ENCODE data around the gene SRSF11.

Gene SRSF11

GRCh38 chr1:70222716-70223235 lies 1.6 kb downstream of the SRSF11 start:
- no peak for DNase-seq (ENCODE audit: low read depth in 2 of 2)

- no peak for DNase-seq (ENCODE audit: low read depth in 2 of 2)
These were observed 3.8 kb downstream of the SRSF11 start for GRCh38 chr1:70224954-70225353.

GRCh38 chr1:70227439-70227838 lies 6.3 kb downstream of the SRSF11 start:
- DNase-seq (ENCODE audit: low read depth in 2 of 2), result no peak

DNA sequence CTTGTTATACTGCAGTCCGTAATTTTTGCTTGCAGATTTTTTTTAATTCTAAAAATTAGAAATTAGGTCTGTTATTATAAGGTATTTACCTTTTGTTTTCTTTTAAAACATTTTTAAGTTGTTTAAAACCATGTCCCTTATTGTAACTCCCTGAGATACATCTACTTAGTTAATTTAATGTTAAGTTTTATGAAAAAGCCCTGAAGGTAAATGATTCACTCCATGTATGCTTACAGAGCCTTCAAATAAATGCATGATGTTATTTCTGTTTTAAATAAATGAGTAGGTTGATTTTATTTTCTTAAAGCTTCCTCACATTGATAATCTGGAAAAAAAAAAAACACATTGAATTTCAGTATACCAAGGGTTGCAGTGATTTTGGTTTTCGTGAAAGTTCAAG lies 7.5 kb downstream of the SRSF11 start:
- no peak for DNase-seq (ENCODE audit: low read depth in 2 of 2)

DNA sequence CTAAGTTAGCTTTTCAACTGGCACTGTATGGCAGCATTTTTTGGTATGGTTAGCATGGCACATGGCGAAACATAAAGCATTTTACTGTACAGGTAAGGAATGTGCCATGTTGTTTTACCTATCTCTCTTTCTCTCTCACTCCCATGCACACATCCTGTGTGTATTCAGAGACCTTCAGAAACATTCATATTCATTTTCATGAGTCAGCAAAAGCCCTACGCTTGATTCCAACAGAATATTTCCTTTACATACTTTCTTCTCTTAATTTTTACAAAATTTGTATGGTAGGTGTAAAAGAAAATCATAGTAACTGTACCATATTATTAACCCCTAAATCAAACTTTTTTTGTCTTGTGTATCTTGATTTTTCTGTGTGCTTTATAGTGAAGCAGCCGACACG lies 10.3 kb downstream of the SRSF11 start:
- no peak for DNase-seq (ENCODE audit: low read depth in 2 of 2)

- no peak for DNase-seq (ENCODE audit: low read depth in 2 of 2)
These were observed 13.6 kb downstream of the SRSF11 start for GRCh38 chr1:70234733-70235132.

DNA sequence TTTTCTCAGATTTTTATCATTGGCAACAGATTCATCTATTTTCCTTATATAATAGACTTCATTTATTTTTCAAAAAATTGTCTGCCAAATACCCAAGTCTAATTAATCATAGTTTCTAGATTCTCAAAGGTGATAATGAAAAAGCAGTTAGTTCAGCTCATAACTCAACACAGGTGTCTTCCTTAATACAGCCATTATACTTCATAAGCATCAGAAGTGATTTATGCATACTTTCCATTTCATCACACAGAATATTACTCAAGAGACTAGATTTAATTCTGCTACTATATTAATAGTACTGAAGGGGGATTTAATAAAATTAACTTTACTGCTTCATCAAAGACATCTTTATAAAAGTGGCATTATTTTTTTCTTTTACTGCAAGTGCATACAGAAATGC lies 18.8 kb downstream of the SRSF11 start:
- DNase-seq (ENCODE audit: low read depth in 2 of 2), result no peak

GRCh38 chr1:70247122-70247521 lies 25.9 kb downstream of the SRSF11 start:
- DNase-seq (ENCODE audit: low read depth in 2 of 2), result no peak

DNA sequence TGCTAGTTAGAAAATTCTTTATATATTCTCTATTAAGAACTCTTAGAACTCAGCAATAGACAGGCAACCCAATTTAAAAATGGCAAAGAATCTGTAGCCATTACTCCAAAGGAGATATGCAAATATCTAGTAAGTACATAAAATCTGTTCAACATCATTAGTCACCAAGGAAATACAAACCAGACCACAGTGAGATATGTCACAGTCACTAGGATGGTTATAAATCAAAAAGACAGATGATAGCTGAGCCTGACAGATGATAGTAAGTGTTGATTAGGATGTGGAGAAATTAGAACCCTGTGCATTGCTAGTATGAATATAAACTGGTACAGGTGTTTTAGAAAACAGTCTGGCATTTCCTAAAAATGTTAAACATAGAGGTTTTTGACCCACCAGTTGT lies 26.6 kb downstream of the SRSF11 start:
- no peak for DNase-seq (ENCODE audit: low read depth in 2 of 2)

- DNase-seq (ENCODE audit: low read depth in 2 of 2), result no peak
These were observed 27.5 kb downstream of the SRSF11 start for GRCh38 chr1:70248729-70249128.

GRCh38 chr1:70256664-70257063 lies 35.5 kb downstream of the SRSF11 start:
- no peak for DNase-seq (ENCODE audit: low read depth in 2 of 2)

GRCh38 chr1:70264839-70265238 lies 43.7 kb downstream of the SRSF11 start:
- DNase-seq (ENCODE audit: low read depth in 2 of 2), result no peak

GRCh38 chr1:70265946-70266345 lies 44.8 kb downstream of the SRSF11 start:
- DNase-seq (ENCODE audit: low read depth in 2 of 2), result no peak

DNA sequence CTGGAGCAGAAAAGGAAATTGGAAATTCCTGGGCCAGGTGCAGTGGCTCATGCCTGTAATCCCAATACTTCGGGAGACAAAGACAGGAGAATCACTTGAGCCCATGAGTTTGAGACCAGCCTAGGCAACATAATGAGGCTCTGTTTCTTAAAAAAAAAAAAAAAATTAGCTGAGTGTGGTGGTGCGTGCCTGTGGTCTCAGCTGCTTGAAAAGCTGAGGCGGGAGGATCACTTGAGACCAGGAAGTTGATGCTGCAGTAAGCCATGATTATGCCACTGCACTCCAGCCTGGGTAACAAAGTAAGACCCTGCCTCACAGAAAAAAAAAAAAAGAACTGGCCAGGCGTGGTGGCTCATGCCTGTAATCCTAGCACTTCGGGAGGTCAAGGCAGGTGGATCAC lies 56.7 kb downstream of the SRSF11 start:
- DNase-seq (ENCODE audit: low read depth in 2 of 2), result no peak

DNA sequence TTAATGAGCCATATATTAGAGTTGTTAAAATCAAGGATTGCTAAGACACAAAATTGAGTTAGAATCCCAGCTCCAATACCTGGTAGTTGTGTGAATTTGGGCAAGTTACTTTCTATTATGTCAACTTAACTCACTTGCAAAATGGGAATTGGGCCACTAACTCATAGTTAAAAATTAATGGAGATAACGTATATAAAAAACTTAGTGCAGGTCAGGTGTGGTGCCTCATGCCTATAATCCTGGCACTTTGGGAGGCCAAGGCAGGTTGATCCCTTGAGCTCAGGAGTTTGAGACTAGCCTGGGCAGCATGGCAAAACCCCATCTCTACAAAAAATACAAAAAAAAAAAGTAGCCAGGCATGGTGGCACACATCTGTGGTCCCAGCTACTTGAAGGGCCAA lies 57.5 kb downstream of the SRSF11 start:
- no peak for DNase-seq (ENCODE audit: low read depth in 2 of 2)

DNA sequence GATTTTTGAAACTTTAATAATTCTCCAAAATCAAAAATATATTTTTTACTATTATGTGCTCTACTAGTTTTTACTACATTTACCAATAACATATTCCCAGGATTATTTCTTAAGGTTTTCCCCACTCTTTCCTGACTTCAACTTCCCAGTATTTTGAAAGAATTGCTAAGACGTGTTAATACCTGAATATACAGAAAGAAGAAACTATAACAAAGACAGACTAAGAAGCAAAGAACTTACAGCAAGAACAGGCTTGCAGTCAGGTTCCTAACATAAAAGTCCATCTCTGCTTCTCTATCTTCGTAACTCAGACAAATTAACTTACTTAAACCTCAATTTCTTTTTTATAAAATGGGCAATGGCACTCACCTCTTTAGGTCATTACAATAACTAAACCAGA lies 63.2 kb downstream of the SRSF11 start:
- DNase-seq (ENCODE audit: low read depth in 2 of 2), result no peak

DNA sequence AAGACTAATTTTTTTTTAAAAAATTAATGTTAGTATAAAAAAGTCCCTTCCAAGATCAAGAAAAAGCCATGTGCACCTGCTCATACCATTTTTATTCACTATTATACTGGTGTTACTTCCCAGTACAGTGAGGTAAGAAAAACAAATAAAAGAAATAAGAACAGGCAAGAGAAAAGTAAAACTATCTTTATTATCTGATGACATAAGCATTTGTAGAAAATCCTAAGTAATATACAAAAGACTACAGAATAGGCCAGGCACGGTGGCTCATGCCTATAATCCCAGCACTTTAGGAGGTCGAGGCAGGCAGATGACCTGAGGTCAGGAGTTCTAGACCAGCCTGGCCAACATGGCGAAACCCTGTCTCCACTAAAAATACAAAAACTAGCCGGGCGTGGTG lies 65.3 kb downstream of the SRSF11 start:
- no peak for DNase-seq (ENCODE audit: low read depth in 2 of 2)

DNA sequence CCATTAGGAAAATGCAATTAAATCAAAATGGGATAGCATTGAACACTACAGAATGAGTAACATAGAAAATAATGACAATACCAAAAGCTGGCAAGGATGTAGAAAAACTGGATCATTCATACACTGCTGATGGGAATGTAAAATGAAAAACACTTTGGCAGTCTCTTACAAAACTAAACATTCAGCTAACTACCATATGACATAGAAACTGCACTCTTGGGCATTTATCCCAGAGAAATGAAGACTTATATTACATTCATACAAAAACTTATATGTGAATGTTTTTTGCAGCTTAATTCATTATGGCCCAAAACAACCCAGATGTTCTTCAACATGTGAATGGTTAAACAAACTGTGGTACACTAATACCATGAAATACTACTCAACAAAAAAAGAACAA lies 67.0 kb downstream of the SRSF11 start:
- no peak for DNase-seq (ENCODE audit: low read depth in 2 of 2)

GRCh38 chr1:70290218-70290617 lies 69.0 kb downstream of the SRSF11 start:
- DNase-seq (ENCODE audit: low read depth in 2 of 2), result no peak

DNA sequence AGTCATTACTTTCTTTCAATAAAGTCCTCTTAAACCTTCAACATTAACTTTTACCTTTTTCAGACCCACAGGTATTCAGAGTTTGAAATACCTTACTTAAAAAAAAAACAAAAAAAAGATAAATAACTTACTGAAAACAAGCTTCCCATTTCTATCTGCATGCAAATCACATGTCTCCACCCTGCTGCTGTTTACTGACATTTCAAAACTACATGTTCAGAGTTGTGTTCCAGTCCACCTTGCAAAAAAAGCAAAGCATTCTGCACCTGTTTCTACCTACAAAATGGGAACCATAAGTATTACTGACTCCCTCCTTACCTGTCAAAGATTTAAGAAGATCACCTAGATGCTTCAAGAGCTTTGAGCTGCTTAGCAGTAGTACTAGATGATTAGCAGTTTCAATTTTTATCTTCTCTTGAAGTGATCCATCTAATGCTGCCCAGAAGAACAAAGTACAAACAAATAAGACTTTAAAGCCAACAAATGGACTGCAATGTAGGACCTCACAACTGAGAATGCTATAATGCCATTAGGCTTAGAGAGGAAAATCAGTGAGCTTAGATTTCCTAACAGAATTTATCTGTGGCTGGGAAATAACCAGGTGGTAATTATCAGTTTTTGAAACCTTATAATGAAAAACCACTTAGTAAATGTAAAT lies 72.1 kb downstream of the SRSF11 start:
- DNase-seq (ENCODE audit: low read depth in 2 of 2), result no peak

DNA sequence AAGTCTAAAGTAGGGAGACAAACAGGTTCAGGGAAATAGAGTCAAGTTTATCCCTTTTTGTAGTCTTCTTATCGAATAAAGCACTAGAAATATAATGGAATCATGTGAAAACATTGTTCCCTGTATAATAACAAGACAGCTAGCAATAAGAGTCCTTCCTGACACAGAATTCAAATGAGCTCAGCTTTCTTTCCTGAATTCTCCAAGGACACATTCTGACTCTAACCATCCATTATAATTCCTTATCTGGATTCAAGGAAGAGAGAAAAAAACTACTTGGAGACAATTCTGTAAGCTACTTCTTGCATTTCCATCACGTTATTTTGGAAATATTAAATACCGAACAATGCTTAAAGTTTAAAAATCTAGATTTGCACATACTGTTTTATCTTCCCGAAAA lies 74.6 kb downstream of the SRSF11 start:
- DNase-seq (ENCODE audit: low read depth in 2 of 2), result no peak

DNA sequence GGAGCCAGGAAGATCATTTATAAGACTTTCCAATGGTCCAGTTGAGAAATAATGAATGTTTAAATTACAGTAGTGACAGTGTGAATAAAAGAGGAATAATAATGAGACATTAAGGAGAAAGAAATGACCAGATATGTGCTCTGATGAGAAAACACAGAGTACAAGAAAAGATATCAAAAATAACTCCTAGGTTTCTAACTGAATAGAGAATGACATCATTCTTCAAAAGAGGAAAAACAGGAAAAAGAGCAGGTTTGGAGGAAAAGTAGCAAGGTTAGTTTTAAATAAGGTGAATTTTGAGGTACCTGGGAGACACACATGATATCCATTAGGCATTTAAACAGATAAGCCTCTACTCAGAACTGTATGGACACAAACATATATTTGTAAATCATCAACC lies 78.3 kb downstream of the SRSF11 start:
- DNase-seq (ENCODE audit: low read depth in 2 of 2), result no peak
